ENCODE results near the gene ADCK1.

GRCh38 chr14:77872983-77873382, 73.1 kb downstream of the ADCK1 start:
- no peak for TF ChIP-seq CTCF (conservative IDR thresholded peaks at IDR 0.05; ENCODE audit: low read depth, low read length)
- TF ChIP-seq EZH2 (IDR thresholded peaks at IDR 0.05; ENCODE audit: low read length, unreplicated experiment) = no peak
